Testis (tissue), 2 donors: Measurements from ENCODE around the gene CNIH3.

ENCODE experiments used
- CTCF ChIP-seq, 3 experiments: fragments of 450-650 bp in 2 of 3; fragments of 200-600 bp in 1 of 3; sonication (generic) in 1 of 3; IDR thresholded peaks; one replicate each; pipeline ENCODE4 v1.5.1; 2016 to 2019; ENCODE audit warnings: antibody characterized with exemption in 3 of 3, mild to moderate bottlenecking in 2 of 3, moderate library complexity in 1 of 3
- POLR2A ChIP-seq: fragments of 450-650 bp; IDR thresholded peaks from one replicate; pipeline ENCODE4 v1.6.1; 2017; ENCODE audit warnings: antibody characterized with exemption, mild to moderate bottlenecking, moderate library complexity

DNA sequence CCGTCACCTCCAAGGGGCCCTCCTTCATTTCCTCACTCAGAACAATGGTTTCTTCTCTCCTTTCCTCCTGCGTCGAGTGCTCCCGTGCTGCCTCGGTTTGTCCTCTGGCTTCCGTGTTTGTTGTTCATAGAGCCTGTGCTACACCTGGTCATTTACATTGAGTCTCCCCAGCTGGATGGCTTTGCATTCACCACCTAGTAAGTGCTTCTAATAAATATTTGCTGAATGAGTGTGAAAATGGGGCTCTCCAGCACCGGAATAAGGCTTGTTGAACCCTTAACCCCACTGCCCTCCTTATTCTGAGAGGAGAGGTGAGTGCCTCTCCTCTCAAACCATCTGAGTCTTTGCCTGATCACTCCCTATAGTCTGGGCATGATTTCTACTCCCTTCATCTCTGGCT, 104.9 kb downstream of the CNIH3 start:
- no peak for TF ChIP-seq CTCF (IDR thresholded peaks at IDR 0.05)
- TF ChIP-seq POLR2A = no peak
